Type B pancreatic cell (in vitro differentiated cells): ENCODE results near the gene FAM171A1. TPM values are rescaled to one million over a fixed set of nuclear protein-coding genes. Genes with fewer than 3 reads are reported as not detected.

ENCODE experiments used
- DNase-seq: peaks from one replicate; pipeline ENCODE4 v3.0.0; 2021; ENCODE audit warnings: mixed read lengths; ENCODE audit not compliant: unreplicated experiment; ENCODE audit errors: extremely low spot score
- H3K27ac Mint-ChIP-seq: 2 replicates; pipeline ENCODE4 v1.8.0; 2021; ENCODE audit warnings: mild to moderate bottlenecking, mixed read lengths
- H3K27me3 Mint-ChIP-seq: 2 replicates; pipeline ENCODE4 v1.8.0; 2021; ENCODE audit warnings: mixed read lengths
- H3K36me3 Mint-ChIP-seq: 2 replicates; pipeline ENCODE4 v1.8.0; 2021; ENCODE audit warnings: mixed read lengths
- H3K4me1 Mint-ChIP-seq: one replicate; pipeline ENCODE4 v1.8.0; 2021; ENCODE audit warnings: mixed read lengths; ENCODE audit not compliant: unreplicated experiment
- H3K4me3 Mint-ChIP-seq: 2 replicates; pipeline ENCODE4 v1.8.0; 2021; ENCODE audit warnings: mild to moderate bottlenecking, mixed read lengths
- H3K9me3 Mint-ChIP-seq: 2 replicates; pipeline ENCODE4 v1.8.0; 2021; ENCODE audit warnings: mixed read lengths
- CTCF ChIP-seq: fragments of 200-600 bp; sonication (generic); conservative IDR thresholded peaks from 2 replicates; pipeline ENCODE4 v1.5.0; 2021; ENCODE audit warnings: antibody characterized with exemption, mild to moderate bottlenecking
- total RNA-seq: library from RNA; stranded (reverse); gene quantifications from 2 replicates; pipeline ENCODE4 v1.2.1, GENCODE V29; 2021; ENCODE audit warnings: low replicate concordance

FAM171A1 gene
- total RNA-seq, 1 donor from 2014 or later = 49.3 TPM

GRCh38 chr10:15369256-15370211, 1.6 kb downstream of the FAM171A1 start:
- Mint-ChIP-seq H3K4me1 (peaks cover 31% of the 10 kb centered on the region), H3K27me3 (peaks cover 3% of the 10 kb centered on the region), H3K9me3 (peaks cover 6% of the 10 kb centered on the region), H3K27ac (peak overlapping the region; percentile 89), H3K36me3 (peaks cover 12% of the 10 kb centered on the region), H3K4me3 (peak overlapping the region; percentile 85)
- no peak for TF ChIP-seq CTCF
- no peak for DNase-seq

GRCh38 chr10:15368101-15368855, 2.8 kb downstream of the FAM171A1 start:
- Mint-ChIP-seq H3K27ac (no peak overlapping the region), H3K4me3 (peak overlapping the region; percentile 85), H3K4me1 (peaks cover 22% of the 10 kb centered on the region), H3K36me3 (peaks cover 15% of the 10 kb centered on the region), H3K9me3 (peaks cover 10% of the 10 kb centered on the region), H3K27me3 (peaks cover 3% of the 10 kb centered on the region)
- no peak for DNase-seq
- no peak for TF ChIP-seq CTCF

GRCh38 chr10:15367296-15368085, 3.6 kb downstream of the FAM171A1 start:
- peaks cover 3% of the 10 kb centered on the region for H3K27me3 Mint-ChIP-seq
- H3K36me3 Mint-ChIP-seq = peaks cover 21% of the 10 kb centered on the region
- no peak for DNase-seq
- H3K4me1 Mint-ChIP-seq = peaks cover 26% of the 10 kb centered on the region
- peaks cover 16% of the 10 kb centered on the region for H3K9me3 Mint-ChIP-seq
- H3K27ac Mint-ChIP-seq = no peak overlapping the region
- peak overlapping the region; percentile 40 for H3K4me3 Mint-ChIP-seq
- TF ChIP-seq CTCF = no peak

- Mint-ChIP-seq H3K27ac (no peak overlapping the region), H3K9me3 (peaks cover 16% of the 10 kb centered on the region), H3K4me3 (no peak overlapping the region), H3K27me3 (no peaks in the 10 kb centered on the region), H3K4me1 (peaks cover 26% of the 10 kb centered on the region), H3K36me3 (peaks cover 24% of the 10 kb centered on the region)
- no peak for DNase-seq
- TF ChIP-seq CTCF = no peak
Observed at GRCh38 chr10:15365692-15366091, 5.4 kb downstream of the FAM171A1 start.

- no peak for DNase-seq
- no peak overlapping the region for H3K4me3 Mint-ChIP-seq
- no peak overlapping the region for H3K27ac Mint-ChIP-seq
- no peaks in the 10 kb centered on the region for H3K27me3 Mint-ChIP-seq
- peaks cover 24% of the 10 kb centered on the region for H3K36me3 Mint-ChIP-seq
- peaks cover 16% of the 10 kb centered on the region for H3K9me3 Mint-ChIP-seq
- no peak for TF ChIP-seq CTCF
- H3K4me1 Mint-ChIP-seq = peaks cover 20% of the 10 kb centered on the region
Observed at GRCh38 chr10:15364001-15364400, 7.1 kb downstream of the FAM171A1 start.
